Measurements from ENCODE around the gene QRFP.

Gene QRFP

DNA sequence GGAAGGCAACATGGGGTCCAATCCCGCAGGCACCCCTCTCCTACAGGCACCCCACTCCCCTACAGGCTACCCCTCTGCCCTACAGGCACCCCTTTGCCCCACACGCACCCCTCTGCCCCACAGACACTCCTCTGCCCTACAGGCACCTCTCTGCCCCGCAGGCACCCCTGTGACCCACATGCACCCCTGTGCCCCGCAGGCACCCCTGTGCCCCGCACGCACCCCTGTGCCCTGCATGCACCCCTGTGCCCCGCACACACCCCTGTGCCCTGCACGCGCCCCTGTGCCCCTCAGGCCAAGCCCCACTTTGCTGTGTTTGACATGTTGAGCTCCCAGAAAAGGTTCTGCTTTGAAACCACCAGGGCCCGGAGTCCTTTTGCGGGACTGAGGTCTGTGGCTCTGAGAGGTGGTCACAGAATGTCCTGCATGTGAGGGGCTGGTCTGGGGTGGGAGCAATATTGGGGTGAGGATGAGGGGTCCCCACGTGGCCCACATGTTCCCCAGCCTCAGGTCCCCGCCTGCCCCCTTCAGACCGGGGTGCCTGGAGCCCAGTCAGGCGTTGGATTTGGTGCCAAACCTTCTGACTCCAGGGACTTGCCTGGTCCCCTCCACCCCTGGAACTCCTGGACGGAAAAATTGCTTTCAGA, 616 bp upstream of the QRFP start:
- intact Hi-C loops (cut with DNase I): no loop called here
- no peak for DNase-seq

DNA sequence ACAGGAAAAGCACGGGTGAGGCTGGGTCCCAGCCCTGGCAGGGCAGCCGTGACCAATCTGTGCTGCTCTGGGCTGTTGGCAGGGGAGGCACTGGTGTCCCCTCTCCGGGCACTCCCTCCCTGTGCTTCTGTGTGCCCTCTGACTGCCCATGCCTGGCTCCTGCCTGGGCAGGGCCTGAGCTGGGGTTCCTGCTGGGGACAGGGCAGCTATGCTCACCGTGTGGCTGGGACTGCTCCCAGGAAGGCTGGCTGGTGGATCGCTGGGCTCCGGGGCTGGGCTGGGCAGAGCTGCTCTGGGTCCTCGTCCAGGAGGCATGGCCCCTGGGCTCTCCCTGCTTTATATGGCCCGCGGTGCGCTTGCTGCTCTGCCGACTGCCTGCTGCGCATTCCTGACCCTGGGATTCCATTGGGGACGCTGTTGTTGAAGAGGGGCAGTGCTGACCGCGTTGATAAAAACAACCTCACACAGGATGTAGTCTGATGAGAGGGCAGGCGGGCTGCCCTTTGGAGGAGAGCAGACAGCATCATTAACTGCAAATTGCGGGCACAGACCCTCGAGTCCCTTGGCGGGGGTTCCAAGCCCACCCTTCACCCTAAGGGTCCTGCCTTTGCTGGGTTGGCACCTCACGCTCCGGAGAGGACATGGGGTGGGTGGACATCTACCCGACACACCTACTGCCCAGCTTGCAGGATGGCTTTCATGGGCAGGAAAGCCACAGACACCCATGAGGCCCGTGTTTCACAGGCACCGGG, 955 bp downstream of the QRFP start:
- DNase-seq: no peak
- intact Hi-C loops (cut with DNase I): no loop called here

DNA sequence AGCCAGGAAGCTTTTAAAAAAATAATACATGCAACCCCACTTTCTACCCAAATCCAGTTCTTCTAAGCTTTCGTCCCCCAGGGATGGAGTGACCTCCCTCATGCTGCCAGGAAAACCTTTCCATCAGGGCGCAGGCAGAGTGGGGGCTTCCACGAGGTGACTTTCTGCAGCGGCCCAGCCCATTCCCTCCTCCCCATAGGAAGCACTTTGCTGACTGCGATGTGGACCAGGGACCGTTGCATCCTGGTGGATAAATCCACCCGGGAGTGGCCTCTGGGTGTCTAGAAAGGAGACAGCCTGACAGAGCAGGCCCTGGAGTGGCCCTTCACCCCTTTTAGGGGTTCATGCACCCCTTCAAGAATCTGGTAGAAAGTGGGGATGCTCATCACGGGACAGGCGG, 1.6 kb downstream of the QRFP start:
- intact Hi-C loops (cut with DNase I): no loop called here
- DNase-seq: no peak

DNA sequence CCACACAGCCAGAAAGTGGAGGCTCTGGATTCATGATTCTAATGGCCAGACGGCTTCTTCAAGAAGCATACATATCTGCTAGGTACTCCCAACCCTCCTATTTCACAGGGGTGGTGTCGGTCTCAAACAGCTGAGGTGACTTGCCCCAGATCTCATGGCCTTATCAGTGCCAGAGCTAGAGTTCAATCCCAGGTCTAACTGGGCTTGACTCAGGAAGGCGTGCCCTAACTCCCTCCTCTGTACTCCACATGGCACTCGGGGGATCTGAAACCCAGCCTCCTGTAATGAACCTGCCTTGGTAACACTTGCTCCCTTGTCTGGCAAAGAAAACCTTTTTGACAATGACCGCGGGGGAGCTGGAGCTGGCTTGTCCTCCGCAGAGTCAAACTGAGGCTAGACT, 2.1 kb downstream of the QRFP start:
- no peak for DNase-seq
- intact Hi-C loops (cut with DNase I): no loop called here

DNA sequence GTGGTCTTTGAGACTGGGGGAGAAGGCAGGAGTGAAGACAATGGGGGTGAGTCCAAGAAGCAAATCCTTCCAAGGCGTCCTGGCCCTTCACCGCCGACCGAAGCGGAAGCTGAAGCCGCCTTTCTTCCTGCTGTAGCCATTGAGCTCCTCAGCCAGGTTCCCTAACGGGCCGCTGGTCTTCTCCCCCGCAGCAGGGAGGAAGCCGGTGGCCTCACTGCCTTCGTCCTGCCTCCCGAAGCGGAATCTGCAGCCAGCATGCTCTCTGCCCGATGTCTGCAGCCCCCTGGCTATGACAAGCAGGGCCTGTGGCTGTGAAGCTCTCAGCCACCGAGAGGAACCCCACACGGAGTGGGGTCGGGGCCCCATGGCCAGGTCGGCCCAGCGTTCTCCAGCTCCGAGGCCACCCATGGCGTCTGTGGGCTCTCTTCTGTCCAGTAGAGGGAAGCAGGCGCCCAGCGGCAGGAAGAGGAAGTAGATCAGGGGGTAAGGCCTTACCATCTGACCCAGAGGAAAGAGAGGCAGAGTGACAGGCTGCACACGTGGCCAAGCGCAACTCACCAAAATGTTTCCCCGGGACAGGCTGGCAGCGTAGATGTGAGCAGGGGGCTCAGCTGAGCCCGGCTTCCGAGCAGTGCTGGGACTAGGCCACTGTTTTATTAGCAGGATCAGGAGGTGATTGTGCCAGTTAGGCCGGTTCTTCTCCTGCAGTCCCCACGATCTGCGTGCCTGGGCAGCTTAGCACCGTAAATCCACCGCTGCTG, 3.1 kb downstream of the QRFP start:
- intact Hi-C loops (cut with DNase I): no loop called here
- peak in 24 of 42 donors; percentile 21 to 66 (median 47) for DNase-seq

DNA sequence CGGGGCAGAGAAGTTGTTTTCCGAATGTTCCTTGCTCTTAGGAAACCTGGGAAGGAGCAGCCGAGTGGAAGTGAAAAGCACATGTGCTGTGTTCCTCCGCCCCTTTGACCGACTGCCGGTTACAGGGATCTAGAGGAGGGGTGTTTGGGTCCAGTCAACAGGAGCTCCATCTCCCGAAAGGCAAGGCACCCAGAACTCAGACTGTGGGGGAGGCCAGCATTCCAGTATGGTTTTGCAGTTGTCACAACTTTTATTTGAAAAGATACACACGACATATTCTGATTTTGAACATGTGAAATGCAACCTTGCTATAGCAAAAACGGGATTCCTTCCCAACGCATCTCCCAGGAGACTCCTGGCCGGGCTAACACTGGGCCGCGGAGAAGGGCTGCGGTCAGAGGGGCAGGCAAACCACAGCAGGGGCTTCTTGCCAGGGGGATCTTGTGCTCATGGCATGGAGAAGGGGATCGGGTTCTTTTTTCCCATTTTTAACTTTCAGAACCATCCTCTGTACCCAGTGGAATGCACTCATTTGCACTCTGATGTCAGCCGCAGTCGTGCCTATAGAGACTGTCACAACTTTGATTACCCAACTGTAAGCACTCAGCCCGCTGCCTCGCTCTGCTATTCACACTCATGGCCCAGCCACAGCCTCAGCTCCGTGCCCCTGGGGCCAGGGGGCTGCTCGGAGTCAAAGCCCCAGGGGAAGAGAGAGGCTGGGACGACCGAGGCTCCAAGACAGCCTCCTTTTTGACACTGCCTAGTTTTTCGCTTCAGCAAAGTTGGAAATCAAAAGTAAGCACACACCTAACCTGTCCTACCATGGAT, 3.9 kb downstream of the QRFP start:
- intact Hi-C loops (cut with DNase I): no loop called here
- DNase-seq: no peak

DNA sequence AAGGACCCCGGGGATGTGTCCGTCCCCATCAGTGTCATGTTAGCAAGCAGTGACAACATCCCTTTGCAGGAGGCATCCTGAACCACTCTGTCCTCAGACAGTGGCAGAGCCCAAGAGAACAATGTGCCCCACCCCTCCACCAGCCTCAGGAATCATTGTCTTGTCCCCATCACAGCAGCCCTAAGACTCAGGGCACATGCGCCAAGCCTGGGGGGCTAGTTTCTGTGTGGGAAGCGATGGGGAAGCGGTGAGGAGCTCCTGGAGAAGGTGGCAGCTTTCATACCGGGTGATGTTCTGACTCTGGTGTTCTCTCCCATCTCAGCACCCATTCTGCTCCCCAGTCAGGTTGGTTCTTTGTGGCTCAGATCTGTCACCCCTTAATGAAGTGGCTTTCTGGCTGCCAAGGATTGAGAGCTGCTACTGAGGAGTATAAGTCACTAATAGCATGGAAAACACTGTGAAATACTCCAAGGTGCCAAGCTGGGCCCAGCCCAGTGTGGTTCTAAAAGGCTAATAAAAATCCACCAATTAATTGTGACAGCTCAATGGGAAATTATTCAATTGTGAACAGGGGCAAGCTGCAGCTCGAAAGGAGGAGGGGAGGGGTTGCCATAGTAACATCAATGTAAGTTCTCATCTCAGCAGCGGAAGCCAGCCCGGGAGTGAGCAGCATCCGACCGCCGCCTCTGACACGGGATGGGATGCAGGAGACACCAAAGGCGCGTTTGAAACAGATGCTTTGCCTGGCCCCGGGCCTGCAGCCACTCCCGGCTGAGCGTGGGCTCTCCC, 4.7 kb downstream of the QRFP start:
- DNase-seq: peak in 41 of 42 donors; percentile 24 to 85 (median 62)
- intact Hi-C loops (cut with DNase I): no loop called here

DNA sequence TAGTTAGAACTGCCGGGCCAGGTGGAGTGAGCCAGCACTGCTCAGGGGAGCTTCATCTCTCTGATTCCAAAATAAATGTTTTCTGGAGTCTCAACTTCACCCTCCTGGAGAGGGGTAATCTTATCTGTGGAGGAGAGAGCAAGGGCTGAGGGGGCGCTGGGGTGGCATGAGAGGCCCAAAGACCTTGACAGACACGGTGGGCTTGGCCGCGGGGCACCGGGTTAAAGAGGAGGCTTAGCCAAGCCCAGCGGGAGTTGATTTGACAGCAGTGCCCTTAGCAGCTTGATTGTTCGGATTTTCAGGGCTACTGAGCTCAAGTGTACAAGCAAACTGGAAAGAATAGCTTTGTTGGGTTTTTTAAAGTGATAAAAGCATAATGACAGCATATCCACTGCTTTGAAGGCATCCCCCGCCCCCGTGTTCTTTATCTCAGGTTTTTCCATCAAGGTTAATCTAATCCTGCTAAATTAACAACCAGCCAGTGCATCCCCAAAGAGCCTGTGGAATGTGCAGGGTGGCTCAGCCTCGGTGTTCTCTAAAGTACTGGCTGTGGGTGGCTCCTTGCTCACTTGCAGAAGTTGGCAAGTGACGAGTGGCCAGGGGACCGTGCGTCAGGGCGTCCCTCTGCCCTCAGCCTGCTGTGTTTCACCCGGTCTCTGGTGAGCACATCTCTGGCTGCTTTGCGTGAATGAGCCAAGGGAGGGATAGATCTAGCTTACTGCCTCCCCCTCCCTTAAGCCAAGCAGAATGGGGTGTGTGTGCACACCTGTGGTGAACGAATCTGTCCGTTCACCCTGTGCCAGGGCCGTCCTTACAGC, 5.5 kb downstream of the QRFP start:
- peak in 14 of 42 donors; percentile 19 to 72 (median 38) for DNase-seq

DNA sequence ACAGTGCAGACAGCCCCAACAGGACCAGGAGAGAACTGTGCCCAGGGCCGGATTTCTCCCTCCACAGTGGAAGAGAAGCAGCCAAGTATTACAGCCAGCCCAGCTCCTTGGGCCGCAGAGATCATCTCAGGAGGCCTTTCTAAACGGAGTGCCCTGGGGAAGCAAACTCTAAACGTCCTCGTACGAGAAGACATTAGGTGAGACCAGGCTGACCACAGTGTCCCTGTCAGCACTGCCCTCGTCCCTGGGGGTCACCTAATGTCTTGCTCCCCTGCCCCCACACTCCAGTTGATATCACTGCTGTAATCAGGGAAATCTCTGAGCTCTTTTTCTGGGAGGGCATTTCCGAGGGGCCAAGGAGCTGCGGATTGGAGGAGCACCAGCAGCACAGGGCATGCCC, 6.5 kb downstream of the QRFP start:
- DNase-seq: no peak
- intact Hi-C loops (cut with DNase I): no loop called here

More for the DNA sequence above, 5.5 kb downstream of the QRFP start:
- intact Hi-C loops (cut with DNase I): no loop called here

DNA sequence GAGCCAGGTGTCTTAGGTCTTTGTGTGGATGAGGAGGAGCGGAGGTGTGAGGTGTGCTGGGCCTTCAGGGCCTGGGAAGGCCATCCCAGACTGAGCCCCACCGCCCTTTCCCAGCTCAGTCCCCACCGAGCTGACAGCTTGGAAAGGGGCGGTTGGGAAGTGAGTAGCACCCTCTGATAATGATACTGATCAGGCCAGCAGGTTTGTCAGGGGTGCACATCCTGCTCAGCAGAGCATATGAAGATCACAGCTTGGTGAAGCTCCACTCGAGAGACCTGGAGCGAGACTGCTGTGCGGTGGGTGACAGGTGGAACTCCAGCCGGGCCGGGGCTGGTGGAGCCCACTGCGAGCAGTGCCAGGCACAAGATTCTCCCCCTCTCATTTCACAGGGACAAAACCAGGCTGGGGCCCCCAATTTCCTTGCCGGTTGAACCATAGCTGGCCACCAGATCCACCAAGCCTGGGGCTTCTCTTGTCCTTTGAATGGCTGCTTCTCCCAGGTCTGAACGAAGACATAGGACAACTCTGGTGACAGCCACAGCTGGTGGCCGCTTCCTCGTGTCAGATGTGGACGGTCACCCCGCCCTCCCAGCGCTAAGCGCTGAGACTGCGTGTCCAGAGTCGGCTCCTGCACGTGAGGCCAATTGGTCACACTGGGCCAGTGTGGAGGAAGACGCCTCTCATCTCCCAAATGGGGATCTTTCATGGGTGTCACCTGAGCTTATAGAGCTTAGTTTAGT, 8.3 kb downstream of the QRFP start:
- no peak for DNase-seq
- intact Hi-C loops (cut with DNase I): no loop called here

DNA sequence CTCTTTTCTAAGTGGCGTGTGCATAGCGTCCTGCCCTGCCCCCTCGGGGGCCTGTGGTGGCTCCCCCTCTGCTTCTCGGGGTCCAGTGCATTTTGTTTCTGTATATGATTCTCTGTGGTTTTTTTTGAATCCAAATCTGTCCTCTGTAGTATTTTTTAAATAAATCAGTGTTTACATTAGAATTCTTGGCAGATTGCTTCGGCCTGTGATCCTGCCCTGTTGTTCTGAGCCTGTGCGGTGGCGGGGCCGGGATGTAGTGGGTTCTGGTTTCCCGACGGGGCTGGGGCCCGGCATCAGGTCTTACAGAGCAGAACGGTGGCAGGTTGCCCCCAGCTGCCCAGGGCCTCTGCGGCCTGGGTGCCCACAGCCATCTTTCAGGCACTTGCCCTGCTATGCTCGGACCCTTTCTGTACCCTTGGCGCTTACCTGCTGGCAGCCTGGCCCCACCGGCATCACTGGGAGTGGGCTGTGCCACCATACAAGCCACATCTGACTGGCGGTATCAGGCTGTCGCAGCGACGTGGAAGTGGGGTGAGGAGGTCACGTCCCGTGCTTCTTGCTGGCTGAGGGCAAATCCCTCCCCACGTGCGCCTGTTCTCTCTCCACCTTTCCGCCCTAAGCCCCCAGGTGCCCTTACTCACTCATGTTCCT, 9.0 kb downstream of the QRFP start:
- intact Hi-C loops (cut with DNase I): no loop called here

DNA sequence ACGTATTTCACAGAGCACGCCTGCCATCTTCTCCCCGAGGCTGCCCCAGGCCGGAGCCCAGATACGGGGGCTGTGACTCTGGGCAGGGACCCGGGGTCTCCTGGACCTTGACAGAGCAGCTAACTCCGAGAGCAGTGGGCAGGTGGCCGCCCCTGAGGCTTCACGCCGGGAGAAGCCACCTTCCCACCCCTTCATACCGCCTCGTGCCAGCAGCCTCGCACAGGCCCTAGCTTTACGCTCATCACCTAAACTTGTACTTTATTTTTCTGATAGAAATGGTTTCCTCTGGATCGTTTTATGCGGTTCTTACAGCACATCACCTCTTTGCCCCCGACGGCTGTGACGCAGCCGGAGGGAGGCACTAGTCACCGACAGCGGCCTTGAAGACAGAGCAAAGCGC, 9.6 kb downstream of the QRFP start:
- intact Hi-C loops (cut with DNase I): no loop called here
- DNase-seq: no peak

More for the DNA sequence above, 9.0 kb downstream of the QRFP start:
- no peak for DNase-seq

DNA sequence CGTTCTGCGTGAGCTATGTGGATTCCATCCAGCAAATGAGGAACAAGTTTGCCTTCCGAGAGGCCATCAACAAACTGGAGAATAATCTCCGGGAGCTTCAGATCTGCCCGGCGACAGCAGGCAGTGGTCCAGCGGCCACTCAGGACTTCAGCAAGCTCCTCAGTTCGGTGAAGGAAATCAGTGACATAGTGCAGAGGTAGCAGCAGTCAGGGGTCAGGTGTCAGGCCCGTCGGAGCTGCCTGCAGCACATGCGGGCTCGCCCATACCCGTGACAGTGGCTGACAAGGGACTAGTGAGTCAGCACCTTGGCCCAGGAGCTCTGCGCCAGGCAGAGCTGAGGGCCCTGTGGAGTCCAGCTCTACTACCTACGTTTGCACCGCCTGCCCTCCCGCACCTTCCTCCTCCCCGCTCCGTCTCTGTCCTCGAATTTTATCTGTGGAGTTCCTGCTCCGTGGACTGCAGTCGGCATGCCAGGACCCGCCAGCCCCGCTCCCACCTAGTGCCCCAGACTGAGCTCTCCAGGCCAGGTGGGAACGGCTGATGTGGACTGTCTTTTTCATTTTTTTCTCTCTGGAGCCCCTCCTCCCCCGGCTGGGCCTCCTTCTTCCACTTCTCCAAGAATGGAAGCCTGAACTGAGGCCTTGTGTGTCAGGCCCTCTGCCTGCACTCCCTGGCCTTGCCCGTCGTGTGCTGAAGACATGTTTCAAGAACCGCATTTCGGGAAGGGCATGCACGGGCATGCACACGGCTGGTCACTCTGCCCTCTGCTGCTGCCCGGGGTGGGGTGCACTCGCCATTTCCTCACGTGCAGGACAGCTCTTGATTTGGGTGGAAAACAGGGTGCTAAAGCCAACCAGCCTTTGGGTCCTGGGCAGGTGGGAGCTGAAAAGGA, 10.9 kb downstream of the QRFP start:
- no peak for DNase-seq
- intact Hi-C loops (cut with DNase I): no loop called here

DNA sequence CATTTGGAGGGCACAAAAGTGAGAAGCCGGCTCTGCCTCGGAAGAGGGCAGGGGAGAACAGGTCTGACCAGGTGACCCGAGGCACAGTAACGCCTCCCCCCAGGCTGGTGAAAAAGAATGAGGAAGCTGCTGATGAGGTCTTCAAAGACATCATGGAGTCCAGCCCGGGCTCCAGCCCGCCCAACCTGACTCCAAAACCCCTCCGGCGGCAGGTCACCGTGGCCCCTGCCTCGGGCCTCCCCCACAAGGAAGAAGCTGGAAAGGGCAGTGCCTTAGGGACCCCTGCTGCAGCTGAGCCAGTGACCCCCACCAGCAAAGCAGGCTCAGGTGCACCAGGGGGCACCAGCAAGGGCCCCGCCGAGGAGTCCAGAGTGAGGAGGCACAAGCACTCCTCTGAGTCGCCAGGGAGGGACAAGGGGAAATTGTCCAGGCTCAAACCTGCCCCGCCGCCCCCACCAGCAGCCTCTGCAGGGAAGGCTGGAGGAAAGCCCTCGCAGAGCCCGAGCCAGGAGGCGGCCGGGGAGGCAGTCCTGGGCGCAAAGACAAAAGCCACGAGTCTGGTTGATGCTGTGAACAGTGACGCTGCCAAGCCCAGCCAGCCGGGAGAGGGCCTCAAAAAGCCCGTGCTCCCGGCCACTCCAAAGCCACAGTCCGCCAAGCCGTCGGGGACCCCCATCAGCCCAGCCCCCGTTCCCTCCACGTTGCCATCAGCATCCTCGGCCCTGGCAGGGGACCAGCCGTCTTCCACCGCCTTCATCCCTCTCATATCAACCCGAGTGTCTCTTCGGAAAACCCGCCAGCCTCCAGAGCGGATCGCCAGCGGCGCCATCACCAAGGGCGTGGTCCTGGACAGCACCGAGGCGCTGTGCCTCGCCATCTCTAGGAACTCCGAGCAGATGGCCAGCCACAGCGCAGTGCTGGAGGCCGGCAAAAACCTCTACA, 11.8 kb downstream of the QRFP start:
- DNase-seq: peak in 38 of 42 donors; percentile 19 to 78 (median 56)
- intact Hi-C loops (cut with DNase I): no loop called here

All from head of caudate nucleus (tissue), 42 donors.